ENCODE measurements around the gene WDR83. TPM values are rescaled to one million over a fixed set of nuclear protein-coding genes. Genes with fewer than 3 reads are reported as not detected.

The WDR83 gene
- total and polyA plus RNA-seq, 2 donors (not counting 3 experiments of a cell fraction or from before 2014, with no cell fraction given): 10.5 to 11.8 TPM

DNA sequence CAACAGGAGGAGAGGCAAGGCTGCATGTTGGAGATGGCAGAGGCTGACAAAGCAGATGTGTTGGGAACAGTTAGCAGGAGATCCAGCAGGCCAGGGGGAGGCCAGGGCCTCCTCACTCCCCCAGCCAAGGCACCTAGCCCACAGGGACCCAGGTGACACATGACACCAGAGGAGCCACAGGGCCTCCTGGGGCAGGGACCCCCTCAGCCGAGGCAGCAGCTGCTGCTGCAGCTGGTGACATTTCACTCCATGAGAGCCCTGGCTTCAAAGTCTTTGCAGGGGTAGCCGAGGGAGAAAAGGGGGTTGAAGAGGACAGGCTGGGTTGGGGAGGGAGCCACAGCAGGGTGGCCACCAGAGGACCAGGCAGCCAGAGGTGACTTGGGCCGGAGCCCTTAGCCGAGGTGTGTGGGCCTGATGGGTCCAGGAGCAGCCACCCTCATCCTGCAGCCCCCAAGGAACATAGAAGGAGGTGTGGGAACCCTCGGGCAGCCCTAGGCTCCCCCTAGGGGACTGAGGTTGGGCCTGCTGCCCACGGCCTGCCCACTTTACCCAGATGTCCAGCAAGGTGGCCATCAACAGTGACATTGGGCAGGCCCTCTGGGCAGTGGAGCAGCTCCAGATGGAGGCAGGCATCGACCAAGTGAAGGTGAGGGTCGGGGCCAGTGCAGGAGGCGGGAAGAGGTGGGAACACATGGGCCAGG, 21.0 kb downstream of the WDR83 start, which contains the start of gene GNG14:
GNG14 (plus strand) TSS at position 503 of the 701 bp plus-strand sequence; CDS start at position 554, 51 bp downstream.
- no peaks in the 10 kb centered on the region for H3K27me3 ChIP-seq (ENCODE audit: control insufficient read depth in 2 of 2, insufficient read depth in 2 of 2, low read length in 2 of 2)
- H3K4me2 ChIP-seq (ENCODE audit: insufficient read depth, low read length): no peak within 1 kb of the TSS
- H3K36me3 ChIP-seq (ENCODE audit: control insufficient read depth in 2 of 2, extremely low read depth in 1 of 2, insufficient read depth in 2 of 2, low read length in 2 of 2): no peaks in the 10 kb centered on the region
- no peak within 1 kb of the TSS for H2AFZ ChIP-seq (ENCODE audit: low read depth, low read length)
- no peaks in the 10 kb centered on the region for H3K9me1 ChIP-seq (replicated peaks; ENCODE audit: control insufficient read depth, extremely low read depth, insufficient read depth, low read length)
- H3K27ac ChIP-seq (ENCODE audit: insufficient read depth, low read depth, low read length): no peak within 1 kb of the TSS
- TF ChIP-seq FOS (IDR thresholded peaks at IDR 0.05; ENCODE audit: borderline replicate concordance, insufficient read depth, low read length) (no peak), JUN (IDR thresholded peaks at IDR 0.05; ENCODE audit: borderline replicate concordance, insufficient read depth, insufficient read length, low read depth) (no peak), GATA2 (IDR thresholded peaks at IDR 0.05; ENCODE audit: insufficient read depth, insufficient read length, low read depth, low read length) (no peak), EZH2 (IDR thresholded peaks at IDR 0.05; ENCODE audit: borderline replicate concordance, low read depth, low read length, severe bottlenecking) (no peak), POLR2A (IDR thresholded peaks at IDR 0.05; ENCODE audit: low read depth, low read length) (no peak), POLR2AphosphoS5 (IDR thresholded peaks at IDR 0.05; ENCODE audit: insufficient read depth, low read depth, low read length) (no peak), MYC (IDR thresholded peaks at IDR 0.05; ENCODE audit: low read depth, low read length) (no peak)
- TF ChIP-seq, protein P1, sequence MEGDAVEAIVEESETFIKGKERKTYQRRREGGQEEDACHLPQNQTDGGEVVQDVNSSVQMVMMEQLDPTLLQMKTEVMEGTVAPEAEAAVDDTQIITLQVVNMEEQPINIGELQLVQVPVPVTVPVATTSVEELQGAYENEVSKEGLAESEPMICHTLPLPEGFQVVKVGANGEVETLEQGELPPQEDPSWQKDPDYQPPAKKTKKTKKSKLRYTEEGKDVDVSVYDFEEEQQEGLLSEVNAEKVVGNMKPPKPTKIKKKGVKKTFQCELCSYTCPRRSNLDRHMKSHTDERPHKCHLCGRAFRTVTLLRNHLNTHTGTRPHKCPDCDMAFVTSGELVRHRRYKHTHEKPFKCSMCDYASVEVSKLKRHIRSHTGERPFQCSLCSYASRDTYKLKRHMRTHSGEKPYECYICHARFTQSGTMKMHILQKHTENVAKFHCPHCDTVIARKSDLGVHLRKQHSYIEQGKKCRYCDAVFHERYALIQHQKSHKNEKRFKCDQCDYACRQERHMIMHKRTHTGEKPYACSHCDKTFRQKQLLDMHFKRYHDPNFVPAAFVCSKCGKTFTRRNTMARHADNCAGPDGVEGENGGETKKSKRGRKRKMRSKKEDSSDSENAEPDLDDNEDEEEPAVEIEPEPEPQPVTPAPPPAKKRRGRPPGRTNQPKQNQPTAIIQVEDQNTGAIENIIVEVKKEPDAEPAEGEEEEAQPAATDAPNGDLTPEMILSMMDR (IDR thresholded peaks at IDR 0.05; ENCODE audit: extremely low read depth in 1 of 2, insufficient read depth in 1 of 2, low read depth in 1 of 2, low read length in 2 of 2): no peak
- TF ChIP-seq, protein P2, sequence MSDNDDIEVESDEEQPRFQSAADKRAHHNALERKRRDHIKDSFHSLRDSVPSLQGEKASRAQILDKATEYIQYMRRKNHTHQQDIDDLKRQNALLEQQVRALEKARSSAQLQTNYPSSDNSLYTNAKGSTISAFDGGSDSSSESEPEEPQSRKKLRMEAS (IDR thresholded peaks at IDR 0.05; ENCODE audit: insufficient read depth, insufficient read length): no peak
- no peaks in the 10 kb centered on the region for H3K79me2 ChIP-seq (ENCODE audit: control insufficient read depth, insufficient read depth, low read length)
- H3K9ac ChIP-seq (replicated peaks; ENCODE audit: extremely low read depth, insufficient read depth, low read length): no peak within 1 kb of the TSS
- no peaks in the 10 kb centered on the region for H4K20me1 ChIP-seq (replicated peaks; ENCODE audit: control insufficient read depth, extremely low read depth, insufficient read depth, low read length)
- DNase-seq (ENCODE audit: low read depth, low spot score) (no peak), FAIRE-seq (no peak)
- no TSS peak for BruUV-seq (replicated peaks)
- ChIA-PET CTCF (interaction anchor here (0.6 kb wide), 1 partner anchor 163 kb away, joined by 3 read pairs; no protein-coding TSS in a partner anchor), POLR2A (no interaction called here)
- dilution Hi-C loops (cut with MboI; ENCODE audit: extremely low pct_ligation_motif_present, low sequenced_read_pairs): no loop called here
- no peaks in the 10 kb centered on the region for H3K4me1 ChIP-seq (ENCODE audit: control insufficient read depth, extremely low read depth, insufficient read depth, low read length)
- no peaks in the 10 kb centered on the region for H3K9me3 ChIP-seq (replicated peaks; ENCODE audit: control insufficient read depth, insufficient read depth, low read length)
- intact Hi-C loops (cut with micrococcal nuclease): no loop called here
- no peak within 1 kb of the TSS for H3K4me3 ChIP-seq (replicated peaks in 1 of 3; ENCODE audit: insufficient read depth in 1 of 3, low read depth in 1 of 3, low read length in 3 of 3)
